Natural killer cell (primary cell): ENCODE measurements around the gene ST6GAL2. TPM values are rescaled to one million over a fixed set of nuclear protein-coding genes. Genes with fewer than 3 reads are reported as not detected.

Experiments
- ATAC-seq, 3 donors: fragments of 150-1000 bp in 2 of 3; fragments of 200-7000 bp in 1 of 3; cut with Tn5 transposase; 1 replicate in 1 of 3; 2 replicates in 2 of 3; pipeline ENCODE4 v1.10.0; 2021; ENCODE audit warnings: mild to moderate bottlenecking in 2 of 3, moderate library complexity in 2 of 3
- DNase-seq, 2 donors: peaks; one replicate each; pipeline versions ENCODE4 v3.0.0 to v3.0.0-alpha.2; 2013 to 2021; ENCODE audit warnings: mixed read lengths in 1 of 2
- H3K27ac ChIP-seq: one replicate; pipeline ENCODE4 v1.5.1; 2013; ENCODE audit warnings: mild to moderate bottlenecking, low read length
- H3K27me3 ChIP-seq: one replicate; pipeline ENCODE4 v1.6.1; 2013; ENCODE audit warnings: low read length; ENCODE audit not compliant: control insufficient read depth, insufficient read depth
- H3K36me3 ChIP-seq: one replicate; pipeline ENCODE4 v1.6.1; 2013; ENCODE audit warnings: low read length; ENCODE audit not compliant: control insufficient read depth, insufficient read depth
- H3K4me1 ChIP-seq: one replicate; pipeline ENCODE4 v1.6.1; 2013; ENCODE audit warnings: low read length; ENCODE audit not compliant: control insufficient read depth, insufficient read depth
- H3K4me3 ChIP-seq: one replicate; pipeline ENCODE4 v1.5.1; 2013; ENCODE audit warnings: low read length
- H3K9me3 ChIP-seq: one replicate; pipeline ENCODE4 v1.6.1; 2013; ENCODE audit warnings: low read length; ENCODE audit not compliant: control insufficient read depth, insufficient read depth
- H3K27ac Mint-ChIP-seq, 2 donors: one replicate each; pipeline ENCODE4 v1.8.0; 2022; ENCODE audit warnings: mild to moderate bottlenecking in 2 of 2, mixed read lengths in 2 of 2, moderate library complexity in 1 of 2
- H3K27me3 Mint-ChIP-seq, 2 donors: one replicate each; pipeline ENCODE4 v1.8.0; 2022; ENCODE audit warnings: low read depth in 2 of 2, mixed read lengths in 2 of 2
- H3K36me3 Mint-ChIP-seq: one replicate; pipeline ENCODE4 v1.8.0; 2022; ENCODE audit warnings: mixed read lengths
- H3K4me1 Mint-ChIP-seq, 2 donors: one replicate each; pipeline ENCODE4 v1.8.0; 2022; ENCODE audit warnings: mixed read lengths in 2 of 2
- H3K4me3 Mint-ChIP-seq: one replicate; pipeline ENCODE4 v1.8.0; 2022; ENCODE audit warnings: mild to moderate bottlenecking, moderate library complexity, mixed read lengths
- H3K9me3 Mint-ChIP-seq, 2 donors: one replicate each; pipeline ENCODE4 v1.8.0; 2022; ENCODE audit warnings: mixed read lengths in 2 of 2
- WGBS: methylation state at CpG from one replicate; pipeline ENCODE4 v1.1.7; 2013; ENCODE audit warnings: missing lambda C conversion rate; ENCODE audit not compliant: insufficient coverage; 5-methylcytosine and 5-hydroxymethylcytosine counted together
- intact Hi-C: fragments of 100-400 bp; cut with micrococcal nuclease; formaldehyde crosslinking; loops from one replicate; pipeline ENCODE4 v1.14.2; 2022
- total RNA-seq, 4 donors: library from RNA; stranded (reverse); fragments of 120-200 nt in 1 of 4; gene quantifications; one replicate each; pipeline versions ENCODE4 v1.2.3 to v1.2.4, GENCODE V29; 2013 to 2022
- TF ChIP-seq, protein P1 (sequence below): fragments of 200-600 bp; IDR thresholded peaks from one replicate; pipeline ENCODE4 v1.8.0; 2022; ENCODE audit warnings: antibody characterized with exemption

The ST6GAL2 gene
- total RNA-seq, 3 donors from 2014 or later (not counting 1 experiment from before 2014, with no cell fraction given): not detected

DNA sequence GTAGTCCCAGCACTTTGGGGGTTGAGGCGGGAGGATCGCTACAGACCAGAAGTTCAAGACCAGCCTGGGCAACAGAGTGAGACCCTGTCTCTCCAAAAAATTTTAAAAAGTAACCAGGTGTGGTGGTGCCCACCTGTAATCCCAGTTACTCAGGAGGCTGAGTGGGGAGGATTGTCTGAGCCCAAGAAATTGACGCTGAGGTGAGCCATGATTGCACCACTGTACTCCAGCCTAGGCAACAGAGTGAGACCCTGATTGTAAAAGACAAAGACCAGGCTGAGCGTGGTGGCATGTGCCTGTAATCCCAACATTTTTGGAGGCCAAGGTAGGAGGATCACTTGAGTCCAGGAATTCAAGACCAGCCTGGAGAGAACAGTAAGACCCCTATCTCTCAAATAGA lies 7.8 kb downstream of the ST6GAL2 start:
- H3K9me3 Mint-ChIP-seq: peaks cover 2 to 4% of the 10 kb centered on the region in 2 donors
- DNase-seq (no peak), ATAC-seq (no peak)
- H3K9me3 ChIP-seq: no peaks in the 10 kb centered on the region
- TF ChIP-seq, protein P1, sequence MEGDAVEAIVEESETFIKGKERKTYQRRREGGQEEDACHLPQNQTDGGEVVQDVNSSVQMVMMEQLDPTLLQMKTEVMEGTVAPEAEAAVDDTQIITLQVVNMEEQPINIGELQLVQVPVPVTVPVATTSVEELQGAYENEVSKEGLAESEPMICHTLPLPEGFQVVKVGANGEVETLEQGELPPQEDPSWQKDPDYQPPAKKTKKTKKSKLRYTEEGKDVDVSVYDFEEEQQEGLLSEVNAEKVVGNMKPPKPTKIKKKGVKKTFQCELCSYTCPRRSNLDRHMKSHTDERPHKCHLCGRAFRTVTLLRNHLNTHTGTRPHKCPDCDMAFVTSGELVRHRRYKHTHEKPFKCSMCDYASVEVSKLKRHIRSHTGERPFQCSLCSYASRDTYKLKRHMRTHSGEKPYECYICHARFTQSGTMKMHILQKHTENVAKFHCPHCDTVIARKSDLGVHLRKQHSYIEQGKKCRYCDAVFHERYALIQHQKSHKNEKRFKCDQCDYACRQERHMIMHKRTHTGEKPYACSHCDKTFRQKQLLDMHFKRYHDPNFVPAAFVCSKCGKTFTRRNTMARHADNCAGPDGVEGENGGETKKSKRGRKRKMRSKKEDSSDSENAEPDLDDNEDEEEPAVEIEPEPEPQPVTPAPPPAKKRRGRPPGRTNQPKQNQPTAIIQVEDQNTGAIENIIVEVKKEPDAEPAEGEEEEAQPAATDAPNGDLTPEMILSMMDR: no peak
- no peak overlapping the region for H3K4me3 ChIP-seq
- no peaks in the 10 kb centered on the region for H3K27me3 ChIP-seq
- no peaks in the 10 kb centered on the region for H3K4me1 ChIP-seq
- 90% methylated on average over 4 of the region's 4 CpGs for WGBS
- H3K27me3 Mint-ChIP-seq: peaks cover 0 to 4% of the 10 kb centered on the region in 2 donors
- H3K4me3 Mint-ChIP-seq: no peak overlapping the region
- H3K36me3 ChIP-seq: no peaks in the 10 kb centered on the region
- H3K27ac ChIP-seq: no peak overlapping the region
- no peaks in the 10 kb centered on the region for H3K36me3 Mint-ChIP-seq
- H3K4me1 Mint-ChIP-seq: no peaks in the 10 kb centered on the region
- intact Hi-C loops: no loop called here
- H3K27ac Mint-ChIP-seq: no peak overlapping the region

DNA sequence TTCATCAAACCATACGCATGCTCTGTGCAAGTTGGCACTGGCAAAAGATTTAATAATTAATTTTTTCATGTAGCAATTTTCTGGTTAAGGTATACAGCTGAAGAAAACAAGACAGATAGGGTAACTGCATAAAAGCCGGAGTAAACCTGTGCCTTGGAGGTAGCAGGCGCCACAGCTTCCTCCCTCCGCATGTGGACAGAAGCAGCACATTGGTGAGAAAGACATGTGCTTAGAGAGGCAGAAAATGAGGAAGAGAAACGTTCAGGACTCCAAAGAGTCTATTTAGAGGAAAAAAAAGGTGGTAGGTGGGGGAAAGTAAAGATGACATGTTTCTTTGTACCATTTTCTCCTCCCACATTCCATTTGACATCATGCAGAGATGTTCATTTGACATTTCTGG lies 9.3 kb downstream of the ST6GAL2 start:
- no peaks in the 10 kb centered on the region for H3K27me3 ChIP-seq
- ATAC-seq (no peak), DNase-seq (no peak)
- WGBS: 12% methylated on average over 3 of the region's 5 CpGs
- H3K4me1 Mint-ChIP-seq: no peaks in the 10 kb centered on the region
- no peaks in the 10 kb centered on the region for H3K36me3 Mint-ChIP-seq
- TF ChIP-seq, protein P1: no peak
- no peaks in the 10 kb centered on the region for H3K9me3 ChIP-seq
- no peaks in the 10 kb centered on the region for H3K4me1 ChIP-seq
- H3K9me3 Mint-ChIP-seq: peaks cover 2 to 4% of the 10 kb centered on the region in 2 donors
- no peak overlapping the region for H3K4me3 ChIP-seq
- intact Hi-C loops: no loop called here
- H3K4me3 Mint-ChIP-seq: no peak overlapping the region
- H3K27ac Mint-ChIP-seq: no peak overlapping the region
- peaks cover 0 to 4% of the 10 kb centered on the region in 2 donors for H3K27me3 Mint-ChIP-seq
- no peaks in the 10 kb centered on the region for H3K36me3 ChIP-seq
- no peak overlapping the region for H3K27ac ChIP-seq

DNA sequence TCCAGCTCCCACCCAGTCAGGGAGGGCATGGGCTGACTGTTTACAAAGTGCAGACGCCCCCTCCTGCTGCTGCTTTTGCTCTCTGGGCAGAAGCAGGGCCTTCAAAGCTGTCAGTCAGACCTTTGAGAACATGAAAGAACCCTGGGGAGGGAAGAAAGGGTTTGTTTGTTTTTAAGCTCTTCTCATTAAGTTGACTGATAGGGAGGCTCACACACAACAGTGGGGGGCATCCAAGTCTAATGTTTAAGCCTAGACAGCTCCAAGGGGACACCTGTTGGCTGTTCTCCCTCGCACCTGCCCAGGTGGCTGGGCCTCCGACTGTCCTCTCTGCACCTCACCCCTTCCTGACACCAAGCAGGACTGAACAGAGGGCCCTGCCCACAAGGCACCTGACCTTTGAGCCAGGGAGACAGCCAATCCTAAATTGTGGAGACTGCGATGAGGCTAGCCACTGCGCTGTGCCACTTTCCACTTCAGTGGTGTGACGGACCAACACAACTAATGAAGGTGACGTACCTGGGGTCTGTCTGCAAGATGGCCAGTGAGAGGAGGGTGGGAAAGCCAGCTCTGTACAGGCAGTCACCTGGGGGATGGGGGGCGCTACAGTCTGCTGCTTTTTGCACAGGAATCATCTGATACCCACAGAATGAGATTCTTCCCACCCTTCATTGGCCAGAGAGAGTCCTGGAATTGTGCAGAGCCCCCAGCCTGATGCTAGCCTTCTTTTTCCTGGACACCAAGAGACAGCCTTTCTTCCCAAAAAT lies 16.3 kb downstream of the ST6GAL2 start:
- no peaks in the 10 kb centered on the region for H3K36me3 ChIP-seq
- intact Hi-C loops: no loop called here
- DNase-seq (no peak), ATAC-seq (no peak)
- H3K27ac Mint-ChIP-seq: no peak overlapping the region
- H3K9me3 Mint-ChIP-seq: peaks cover 2 to 4% of the 10 kb centered on the region in 2 donors
- no peak overlapping the region for H3K27ac ChIP-seq
- H3K27me3 Mint-ChIP-seq: peaks cover 0 to 6% of the 10 kb centered on the region in 2 donors
- 85% methylated on average over 8 of the region's 8 CpGs for WGBS
- H3K9me3 ChIP-seq: no peaks in the 10 kb centered on the region
- no peaks in the 10 kb centered on the region for H3K27me3 ChIP-seq
- H3K4me1 ChIP-seq: no peaks in the 10 kb centered on the region
- H3K4me3 ChIP-seq: no peak overlapping the region
- TF ChIP-seq, protein P1: no peak
- H3K4me1 Mint-ChIP-seq: no peaks in the 10 kb centered on the region
- H3K36me3 Mint-ChIP-seq: no peaks in the 10 kb centered on the region
- H3K4me3 Mint-ChIP-seq: no peak overlapping the region

DNA sequence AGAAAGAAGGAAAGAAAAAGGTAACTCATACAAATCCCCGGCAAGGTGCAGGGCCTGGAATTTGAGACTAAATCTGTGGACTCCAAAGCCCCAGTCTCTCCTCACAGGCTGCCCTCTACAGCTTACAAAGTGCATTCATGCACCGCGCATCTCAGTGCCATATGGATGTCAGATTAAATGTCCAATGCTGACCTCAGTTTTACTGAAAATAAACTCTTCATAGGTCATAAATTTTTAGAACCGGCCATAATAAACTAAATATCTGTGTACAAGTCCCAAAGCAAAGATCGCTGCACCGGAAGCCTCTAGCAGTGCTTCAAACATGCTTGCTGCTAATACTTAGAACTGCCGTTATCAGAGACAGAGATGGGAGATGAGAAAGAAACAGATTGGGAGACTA lies 17.7 kb downstream of the ST6GAL2 start:
- Mint-ChIP-seq H3K27ac (no peak overlapping the region), H3K9me3 (no peaks in the 10 kb centered on the region), H3K27me3 (peaks cover 0 to 2% of the 10 kb centered on the region in 2 donors), H3K36me3 (no peaks in the 10 kb centered on the region), H3K4me3 (no peak overlapping the region), H3K4me1 (no peaks in the 10 kb centered on the region)
- no peaks in the 10 kb centered on the region for H3K4me1 ChIP-seq
- no peak overlapping the region for H3K27ac ChIP-seq
- DNase-seq (no peak), ATAC-seq (no peak)
- no peaks in the 10 kb centered on the region for H3K36me3 ChIP-seq
- no peak overlapping the region for H3K4me3 ChIP-seq
- intact Hi-C loops: no loop called here
- no peaks in the 10 kb centered on the region for H3K9me3 ChIP-seq
- TF ChIP-seq, protein P1: no peak
- 94% methylated on average over 6 of the region's 7 CpGs for WGBS
- H3K27me3 ChIP-seq: no peaks in the 10 kb centered on the region
